ENCODE measurements around the gene ECT2.
A peak's percentile ranks its signal among the peaks of the same experiment; 100 is the strongest.
"Not testable (repeated sequence)": the region's sequence is repeated elsewhere in the genome, so short reads cannot be mapped to it uniquely, and the experiment has no call there.

ECT2 gene

GRCh38 chr3:172751175-172751704, 714 bp downstream of the ECT2 start:
- Histone ChIP-seq H3F3A (ENCODE audit: insufficient read depth, low read length) (no peaks in the 10 kb centered on the region), H3K36me3 (ENCODE audit: insufficient read depth, low read length) (peaks cover 40% of the 10 kb centered on the region), H3K9ac (ENCODE audit: low read length) (peak overlapping the region; percentile 91), H3K79me2 (ENCODE audit: insufficient read depth, low read length) (peaks cover 49% of the 10 kb centered on the region), H3K4me1 (ENCODE audit: insufficient read depth, low read length, severe bottlenecking) (peaks cover 19% of the 10 kb centered on the region), H2AFZ (ENCODE audit: low read length) (peak overlapping the region; percentile 13; the same call in 1 of the 2 replicates), H3K9me3 (ENCODE audit: low read length) (no peaks in the 10 kb centered on the region), H3K9me2 (ENCODE audit: low read depth, low read length) (no peaks in the 10 kb centered on the region), H3K4me3 (ENCODE audit: low read depth, low read length, poor library complexity, severe bottlenecking) (peak overlapping the region; percentile 85), H4K20me1 (ENCODE audit: insufficient read depth, low read length) (no peaks in the 10 kb centered on the region), H3K4me2 (ENCODE audit: low read length) (peak overlapping the region; percentile 83), H3K27ac (ENCODE audit: low read depth, low read length, poor library complexity, severe bottlenecking) (peak overlapping the region; percentile 77), H3K27me3 (ENCODE audit: insufficient read depth, low read length) (no peaks in the 10 kb centered on the region)
- TF ChIP-seq EZH2 (IDR thresholded peaks at IDR 0.05; ENCODE audit: borderline replicate concordance, low read length) (no peak), CTCF (IDR thresholded peaks at IDR 0.05; ENCODE audit: low read length) (no peak)

GRCh38 chr3:172752651-172753050, 2.1 kb downstream of the ECT2 start:
- no peak for TF ChIP-seq EZH2 (IDR thresholded peaks at IDR 0.05; ENCODE audit: borderline replicate concordance, low read length)
- TF ChIP-seq CTCF (IDR thresholded peaks at IDR 0.05; ENCODE audit: low read length), result no peak
- H3K4me2 ChIP-seq (ENCODE audit: low read length), result peak overlapping the region; percentile 83
- no peaks in the 10 kb centered on the region for H3F3A ChIP-seq (ENCODE audit: insufficient read depth, low read length)
- H3K9ac ChIP-seq (ENCODE audit: low read length), result no peak overlapping the region
- H2AFZ ChIP-seq (ENCODE audit: low read length), result no peak overlapping the region
- H3K79me2 ChIP-seq (ENCODE audit: insufficient read depth, low read length), result peaks cover 49% of the 10 kb centered on the region
- H3K27ac ChIP-seq (ENCODE audit: low read depth, low read length, poor library complexity, severe bottlenecking), result no peak overlapping the region
- H3K36me3 ChIP-seq (ENCODE audit: insufficient read depth, low read length), result peaks cover 54% of the 10 kb centered on the region
- H4K20me1 ChIP-seq (ENCODE audit: insufficient read depth, low read length), result no peaks in the 10 kb centered on the region
- peaks cover 19% of the 10 kb centered on the region for H3K4me1 ChIP-seq (ENCODE audit: insufficient read depth, low read length, severe bottlenecking)
- no peaks in the 10 kb centered on the region for H3K9me2 ChIP-seq (ENCODE audit: low read depth, low read length)
- peak overlapping the region; percentile 85 for H3K4me3 ChIP-seq (ENCODE audit: low read depth, low read length, poor library complexity, severe bottlenecking)
- H3K9me3 ChIP-seq (ENCODE audit: low read length), result no peaks in the 10 kb centered on the region
- no peaks in the 10 kb centered on the region for H3K27me3 ChIP-seq (ENCODE audit: insufficient read depth, low read length)

- TF ChIP-seq EZH2 (IDR thresholded peaks at IDR 0.05; ENCODE audit: borderline replicate concordance, low read length) (no peak), CTCF (IDR thresholded peaks at IDR 0.05; ENCODE audit: low read length) (no peak)
- Histone ChIP-seq H3F3A (ENCODE audit: insufficient read depth, low read length) (no peaks in the 10 kb centered on the region), H3K9ac (ENCODE audit: low read length) (no peak overlapping the region), H3K27ac (ENCODE audit: low read depth, low read length, poor library complexity, severe bottlenecking) (no peak overlapping the region), H3K27me3 (ENCODE audit: insufficient read depth, low read length) (no peaks in the 10 kb centered on the region), H2AFZ (ENCODE audit: low read length) (no peak overlapping the region), H4K20me1 (ENCODE audit: insufficient read depth, low read length) (no peaks in the 10 kb centered on the region), H3K79me2 (ENCODE audit: insufficient read depth, low read length) (peaks cover 49% of the 10 kb centered on the region), H3K9me2 (ENCODE audit: low read depth, low read length) (no peaks in the 10 kb centered on the region), H3K4me1 (ENCODE audit: insufficient read depth, low read length, severe bottlenecking) (peaks cover 19% of the 10 kb centered on the region), H3K4me2 (ENCODE audit: low read length) (no peak overlapping the region), H3K4me3 (ENCODE audit: low read depth, low read length, poor library complexity, severe bottlenecking) (no peak overlapping the region), H3K9me3 (ENCODE audit: low read length) (no peaks in the 10 kb centered on the region), H3K36me3 (ENCODE audit: insufficient read depth, low read length) (peaks cover 58% of the 10 kb centered on the region)
Measured at GRCh38 chr3:172753125-172753524, 2.6 kb downstream of the ECT2 start.

GRCh38 chr3:172760416-172760815, 9.9 kb downstream of the ECT2 start:
- not testable (repeated sequence) for H3F3A ChIP-seq (ENCODE audit: insufficient read depth, low read length); H3K9ac ChIP-seq (ENCODE audit: low read length); H2AFZ ChIP-seq (ENCODE audit: low read length); H3K27ac ChIP-seq (ENCODE audit: low read depth, low read length, poor library complexity, severe bottlenecking); H3K4me3 ChIP-seq (ENCODE audit: low read depth, low read length, poor library complexity, severe bottlenecking); H3K9me2 ChIP-seq (ENCODE audit: low read depth, low read length); H3K27me3 ChIP-seq (ENCODE audit: insufficient read depth, low read length); H3K79me2 ChIP-seq (ENCODE audit: insufficient read depth, low read length); H3K9me3 ChIP-seq (ENCODE audit: low read length); H3K4me1 ChIP-seq (ENCODE audit: insufficient read depth, low read length, severe bottlenecking); H4K20me1 ChIP-seq (ENCODE audit: insufficient read depth, low read length); H3K4me2 ChIP-seq (ENCODE audit: low read length)
- H3K36me3 ChIP-seq (ENCODE audit: insufficient read depth, low read length), result peaks cover 97% of the 10 kb centered on the region

All from OCI-LY1 (cell line).